Neural progenitor cell (in vitro differentiated cells): ENCODE results near the gene TPCN2.

Source experiments
- EZH2 ChIP-seq: fragments of 200-600 bp; sonication (generic); IDR thresholded peaks from 2 replicates; pipeline ENCODE4 v1.6.1; 2017; ENCODE audit warnings: antibody characterized with exemption, mild to moderate bottlenecking, moderate library complexity
- TF ChIP-seq, protein P1 (sequence below): fragments of 200-600 bp; sonication (generic); IDR thresholded peaks from 2 replicates; pipeline ENCODE4 v1.5.1; 2017; ENCODE audit warnings: antibody characterized with exemption, mild to moderate bottlenecking

- TF ChIP-seq, protein P1, sequence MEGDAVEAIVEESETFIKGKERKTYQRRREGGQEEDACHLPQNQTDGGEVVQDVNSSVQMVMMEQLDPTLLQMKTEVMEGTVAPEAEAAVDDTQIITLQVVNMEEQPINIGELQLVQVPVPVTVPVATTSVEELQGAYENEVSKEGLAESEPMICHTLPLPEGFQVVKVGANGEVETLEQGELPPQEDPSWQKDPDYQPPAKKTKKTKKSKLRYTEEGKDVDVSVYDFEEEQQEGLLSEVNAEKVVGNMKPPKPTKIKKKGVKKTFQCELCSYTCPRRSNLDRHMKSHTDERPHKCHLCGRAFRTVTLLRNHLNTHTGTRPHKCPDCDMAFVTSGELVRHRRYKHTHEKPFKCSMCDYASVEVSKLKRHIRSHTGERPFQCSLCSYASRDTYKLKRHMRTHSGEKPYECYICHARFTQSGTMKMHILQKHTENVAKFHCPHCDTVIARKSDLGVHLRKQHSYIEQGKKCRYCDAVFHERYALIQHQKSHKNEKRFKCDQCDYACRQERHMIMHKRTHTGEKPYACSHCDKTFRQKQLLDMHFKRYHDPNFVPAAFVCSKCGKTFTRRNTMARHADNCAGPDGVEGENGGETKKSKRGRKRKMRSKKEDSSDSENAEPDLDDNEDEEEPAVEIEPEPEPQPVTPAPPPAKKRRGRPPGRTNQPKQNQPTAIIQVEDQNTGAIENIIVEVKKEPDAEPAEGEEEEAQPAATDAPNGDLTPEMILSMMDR = no peak
- TF ChIP-seq EZH2 = no peak
Observed at GRCh38 chr11:69039501-69039900, 9.2 kb upstream of the TPCN2 start.
